Suppressor macrophage treated with lipopolysaccharide for 1 hour (primary cell): ENCODE measurements around the gene SH3BP5L.

Experiments
- DNase-seq, 3 donors: peaks; one replicate each; pipeline ENCODE4 v3.0.0-alpha.2; 2020 to 2022

SH3BP5L gene

GRCh38 chr1:248825136-248825535, 579 bp downstream of the SH3BP5L start:
- DNase-seq: no peak

DNA sequence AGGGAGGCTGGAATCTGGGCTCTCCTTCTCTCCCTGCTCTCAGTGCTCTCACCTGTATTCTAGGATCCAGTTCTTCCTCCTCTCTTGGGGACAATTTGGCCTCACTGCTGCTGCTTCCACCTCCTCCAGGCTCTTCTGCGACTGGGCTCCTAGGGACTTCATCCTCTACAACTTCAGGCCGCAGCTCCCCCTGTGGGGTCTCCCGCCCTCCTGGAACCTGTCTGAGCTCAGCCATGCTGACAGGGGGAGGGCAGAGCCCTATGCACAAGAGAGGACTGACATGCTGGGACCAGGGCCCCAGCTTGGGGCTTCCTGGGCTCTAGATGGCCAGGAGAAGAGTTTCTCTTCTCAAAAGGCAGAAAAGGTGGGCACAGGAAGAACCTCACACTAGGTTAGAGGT, 1.0 kb downstream of the SH3BP5L start:
- DNase-seq: no peak

- no peak for DNase-seq
These were observed 1.4 kb downstream of the SH3BP5L start for GRCh38 chr1:248824301-248824700.

DNA sequence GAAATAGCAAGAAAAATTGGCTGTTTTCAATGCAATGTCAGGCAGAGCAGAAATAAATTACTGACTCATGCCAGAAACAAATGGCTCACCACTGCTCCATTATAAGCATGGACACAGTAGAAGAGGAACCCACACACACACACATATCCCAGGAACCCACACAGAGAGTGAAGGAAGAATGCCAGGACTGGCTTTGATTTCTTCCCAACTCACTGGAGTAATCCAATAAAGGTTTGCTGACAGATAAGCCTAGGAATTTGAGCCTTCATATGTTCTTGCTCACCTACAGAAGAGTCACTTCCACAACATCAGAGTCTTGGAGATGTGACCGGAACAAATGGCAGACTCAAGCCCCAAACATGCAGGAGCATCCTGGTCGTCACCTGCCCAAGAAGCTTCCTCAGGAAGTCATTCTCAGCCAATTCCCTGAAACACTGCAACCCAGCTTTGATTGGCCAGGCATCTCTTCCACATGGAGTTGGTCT, 2.2 kb downstream of the SH3BP5L start:
- DNase-seq: peak; percentile 34 to 65 (median 58)

GRCh38 chr1:248822148-248823032, 3.3 kb downstream of the SH3BP5L start:
- peak; percentile 65 to 89 (median 89) for DNase-seq

DNA sequence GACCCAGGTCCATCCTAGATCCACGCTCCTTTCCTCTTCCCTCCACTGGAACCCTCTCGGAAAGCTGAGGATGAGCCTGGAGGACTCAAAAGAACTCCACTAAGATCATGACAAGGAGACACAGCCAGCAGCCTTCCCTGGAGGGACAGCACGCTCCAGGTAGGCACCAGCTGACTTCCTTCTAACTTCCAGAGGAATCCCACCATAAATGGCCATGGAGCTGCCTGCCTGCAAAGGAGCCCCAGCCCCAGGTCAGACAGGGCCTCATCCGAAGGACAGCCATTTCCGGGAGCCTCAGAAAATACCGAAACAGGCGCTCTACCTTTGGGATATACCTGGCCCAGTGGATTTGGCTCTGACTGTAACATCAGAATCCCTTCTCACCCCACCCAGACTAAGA, 4.1 kb downstream of the SH3BP5L start:
- no peak for DNase-seq

GRCh38 chr1:248821101-248821500, 4.6 kb downstream of the SH3BP5L start:
- DNase-seq: no peak

GRCh38 chr1:248820041-248820585, 5.6 kb downstream of the SH3BP5L start:
- no peak for DNase-seq

DNA sequence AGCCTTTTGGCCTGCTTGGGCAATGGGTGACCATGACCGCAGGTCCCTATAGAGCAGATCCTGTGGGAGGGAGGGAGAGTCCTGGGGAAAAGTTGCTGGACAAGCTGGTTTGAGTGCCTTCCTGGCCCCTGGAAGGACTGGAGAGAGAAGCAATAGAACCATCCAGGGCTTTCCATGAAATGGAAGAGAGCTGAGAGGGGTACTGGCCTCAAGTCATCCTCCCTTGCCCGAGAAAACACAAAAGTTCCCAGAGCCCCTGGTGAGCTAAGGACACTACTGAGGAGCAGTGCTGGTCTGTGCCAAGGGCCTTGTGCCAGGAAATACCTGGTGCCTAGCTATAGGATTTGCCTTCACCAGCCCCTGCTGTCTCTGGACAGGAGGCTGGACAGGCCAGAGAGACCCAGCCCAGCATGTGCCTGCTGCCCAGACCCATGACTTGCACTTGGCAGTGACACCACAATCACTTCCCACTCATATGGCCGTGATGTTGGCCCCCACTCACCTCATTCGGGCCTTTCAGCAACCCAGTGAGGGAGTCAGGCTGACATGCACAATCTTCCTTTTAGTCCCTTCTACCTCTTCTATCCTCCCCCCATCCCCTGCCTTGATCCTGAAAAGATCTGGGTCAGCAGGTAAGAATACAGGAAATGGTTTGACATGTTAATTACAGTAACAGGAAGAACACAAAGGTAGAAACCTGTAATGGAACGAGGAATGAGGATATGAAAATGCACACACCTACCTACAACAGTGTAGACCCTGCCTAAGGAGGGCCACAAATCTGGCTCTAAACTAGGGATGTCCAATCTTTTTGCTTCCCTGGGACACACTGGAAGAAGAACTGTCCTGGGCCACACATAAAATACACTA, 7.0 kb downstream of the SH3BP5L start:
- DNase-seq: peak in 1 of 3 donors; percentile 24

DNA sequence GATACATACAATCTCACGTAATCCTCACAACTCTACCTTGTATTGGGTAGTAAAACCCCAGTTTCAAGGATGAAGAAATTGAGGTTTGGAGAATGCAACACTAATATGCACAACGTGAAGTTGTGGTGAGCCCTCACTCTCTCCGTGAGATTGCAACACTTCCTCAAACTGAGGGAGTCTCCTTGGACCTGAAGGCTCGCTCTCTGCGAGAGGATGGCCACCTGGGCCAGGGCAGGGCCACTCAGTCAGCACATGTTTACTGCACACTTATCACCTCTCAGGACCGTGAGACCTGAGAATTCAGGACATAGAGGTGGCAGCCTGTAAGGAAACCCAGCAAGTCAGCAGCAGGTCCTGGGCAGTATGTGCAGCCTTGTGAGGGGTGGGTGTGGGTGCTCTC, 8.7 kb downstream of the SH3BP5L start:
- DNase-seq: peak; percentile 51 to 56 (median 52)

DNA sequence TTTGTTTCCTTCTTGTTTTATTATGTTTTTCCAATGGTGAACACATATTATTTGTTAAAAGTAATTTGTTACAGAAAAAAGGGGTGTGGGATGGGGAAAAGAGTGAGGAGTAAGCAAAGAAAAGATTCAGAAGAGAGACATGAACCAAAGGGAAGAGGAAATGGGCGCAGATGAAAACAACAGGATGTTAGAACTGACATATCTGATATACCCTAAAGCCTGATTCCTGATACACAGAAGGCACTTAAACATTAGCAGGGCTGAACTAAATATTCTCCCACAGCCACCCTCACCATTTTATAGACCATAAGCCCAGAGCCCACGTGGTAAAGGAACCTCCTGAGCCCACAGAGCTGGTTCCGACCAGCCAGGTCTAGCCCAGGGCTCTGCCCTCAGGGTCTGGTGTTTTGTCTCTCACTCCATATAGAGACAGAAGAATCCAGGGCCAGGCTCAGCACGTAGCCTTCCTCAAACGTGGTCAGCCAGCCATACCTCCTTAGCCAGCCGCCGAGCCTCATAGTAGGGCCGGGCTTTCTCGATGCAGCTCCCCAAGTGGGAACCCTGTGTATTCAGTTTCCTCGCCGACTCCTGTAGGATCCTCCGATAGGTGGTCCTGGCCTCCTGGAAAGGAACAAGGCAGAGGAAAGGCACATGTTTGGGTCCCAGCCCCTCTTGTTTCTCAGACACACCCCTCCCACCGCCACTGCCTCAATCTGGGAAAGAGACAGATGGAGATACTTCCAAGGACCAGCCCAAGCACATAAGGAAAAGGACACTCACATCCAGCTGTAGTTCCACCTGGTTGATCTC, 9.5 kb downstream of the SH3BP5L start:
- no peak for DNase-seq

DNA sequence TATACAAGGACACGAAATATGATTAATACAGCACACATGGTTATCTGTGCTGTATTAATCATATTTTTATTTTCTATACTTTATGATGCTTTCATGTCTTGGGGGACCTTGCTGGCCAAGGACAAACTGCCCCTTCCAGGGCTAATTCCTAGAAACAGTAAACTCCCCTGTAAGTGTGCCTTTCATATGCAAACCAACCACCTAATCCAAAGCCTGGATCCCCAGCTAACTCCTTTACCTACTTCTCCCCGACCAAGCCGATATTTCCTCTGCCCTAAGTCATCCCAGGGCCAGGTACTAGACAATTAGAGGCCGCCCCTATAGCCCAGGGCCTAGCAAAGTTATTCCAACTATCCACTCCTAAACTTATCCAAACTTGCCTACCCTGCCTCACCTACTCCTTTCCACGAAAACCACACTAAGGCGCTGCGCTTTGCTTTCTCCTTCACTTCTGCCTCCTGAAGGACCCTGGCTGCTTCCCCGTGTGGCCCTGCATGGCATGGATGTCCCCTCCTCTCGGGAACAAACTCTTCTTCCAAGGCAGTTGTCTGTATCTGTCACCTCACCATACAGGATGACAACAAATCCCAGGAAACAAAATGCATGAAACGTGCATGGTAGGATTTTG, 10.2 kb downstream of the SH3BP5L start:
- DNase-seq: no peak

DNA sequence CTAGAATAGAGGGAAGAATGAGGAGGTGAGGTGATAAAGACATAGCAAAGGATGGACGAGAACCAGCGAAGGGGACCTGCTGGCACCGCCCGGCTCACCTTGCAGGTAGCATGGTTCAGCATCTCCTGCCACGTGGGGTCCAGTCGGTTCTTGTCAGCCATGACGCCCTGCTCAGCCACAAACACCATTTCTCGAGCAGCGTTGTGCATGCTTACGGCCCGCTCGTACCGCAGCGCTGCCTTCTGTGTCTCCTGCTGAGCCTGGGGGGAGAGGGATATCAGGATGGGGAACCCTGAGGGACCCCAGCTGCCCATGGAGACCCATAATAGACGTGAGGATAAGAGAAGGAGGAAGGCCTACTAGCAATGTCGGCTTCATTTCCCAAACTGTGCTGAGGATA, 11.4 kb downstream of the SH3BP5L start:
- no peak for DNase-seq

- no peak for DNase-seq
These were observed 12.2 kb downstream of the SH3BP5L start for GRCh38 chr1:248813546-248813945.

GRCh38 chr1:248812736-248813425, 12.8 kb downstream of the SH3BP5L start:
- no peak for DNase-seq

GRCh38 chr1:248811514-248812490, 13.9 kb downstream of the SH3BP5L start:
- no peak for DNase-seq

DNA sequence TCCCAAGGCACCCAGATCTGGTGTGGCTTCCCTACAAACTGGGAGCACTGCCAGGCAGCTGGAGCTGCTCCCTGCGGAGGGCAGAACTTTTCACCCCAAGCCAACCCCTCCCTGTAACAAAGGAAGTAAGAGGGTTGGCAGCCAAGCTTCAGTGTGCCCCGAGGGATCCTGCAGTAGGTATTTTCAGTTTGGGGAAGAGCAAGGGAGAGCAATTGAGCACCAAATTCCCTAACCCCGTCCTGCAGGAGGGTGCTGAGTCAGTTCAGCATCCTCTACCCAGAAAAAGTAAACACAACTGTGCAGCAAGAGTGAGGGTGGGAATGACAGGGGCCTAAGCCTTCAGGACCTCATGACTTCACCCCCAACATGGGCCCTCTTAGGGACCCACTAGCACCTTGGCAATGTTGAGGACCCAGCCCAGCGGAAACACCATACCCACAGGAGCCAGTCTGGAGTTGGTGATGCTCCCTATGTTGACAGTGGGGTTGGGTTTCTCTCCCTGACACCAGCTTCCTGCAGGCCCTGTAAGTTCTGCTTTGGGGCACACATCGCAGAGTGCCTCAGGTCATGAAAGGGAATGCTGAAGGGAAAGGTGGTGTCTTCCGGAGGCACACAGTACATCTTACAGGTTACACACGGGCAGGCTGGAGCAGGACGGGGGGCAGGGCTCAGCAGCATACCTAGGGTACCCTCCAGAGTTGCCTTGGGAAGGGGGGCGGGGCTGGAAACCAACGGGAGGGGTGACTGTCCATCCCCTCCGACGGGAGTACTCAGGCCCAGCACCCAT, 14.8 kb downstream of the SH3BP5L start:
- DNase-seq: no peak

DNA sequence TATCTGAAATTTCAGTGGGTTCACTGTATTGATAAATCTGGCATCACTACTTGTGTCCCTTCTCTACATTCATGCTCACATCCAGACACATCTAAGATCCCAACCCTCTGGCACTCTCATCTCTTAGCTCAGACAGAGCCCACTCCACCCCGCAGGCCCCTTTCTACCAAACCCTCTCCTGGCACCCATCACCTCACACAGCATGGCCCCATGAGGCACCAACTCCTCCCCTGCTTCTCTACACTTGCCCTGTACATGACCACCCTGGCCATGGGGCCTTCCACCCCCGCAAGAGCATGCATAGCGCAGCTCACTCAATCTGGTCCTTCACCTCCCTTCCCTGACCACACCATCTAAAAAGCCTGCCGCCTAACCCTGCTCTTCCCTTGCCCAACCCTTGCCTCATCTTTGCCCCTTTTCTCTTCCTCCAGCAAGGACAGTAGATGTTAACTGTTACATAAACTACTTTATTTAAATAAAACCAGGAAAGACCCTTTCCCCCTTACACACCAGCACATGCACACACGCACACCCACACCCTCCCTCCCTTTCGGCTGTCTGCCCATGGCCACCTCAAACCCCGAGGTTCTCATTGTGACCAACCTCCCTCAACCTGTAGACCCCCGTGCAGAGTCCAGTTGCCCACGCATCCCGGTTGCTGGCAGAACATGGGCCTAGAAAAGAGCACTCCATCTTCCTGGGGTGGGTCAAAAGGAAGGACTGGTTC, 15.6 kb downstream of the SH3BP5L start:
- no peak for DNase-seq

- DNase-seq: no peak
These were observed 16.8 kb downstream of the SH3BP5L start for GRCh38 chr1:248808876-248809275.
